RKO (cell line): ENCODE data around the gene COMTD1.

Experiments
- DNase-seq: peaks from one replicate; pipeline ENCODE4 v3.0.0-alpha.2; 2016; ENCODE audit warnings: low spot score

COMTD1 gene

GRCh38 chr10:75235375-75236177 is at the start of gene COMTD1:
Gene COMTD1 (minus strand): TSS chr10:75235957. CDS start chr10:75235928, 29 bp downstream.
- peak; percentile 93 for DNase-seq

DNA sequence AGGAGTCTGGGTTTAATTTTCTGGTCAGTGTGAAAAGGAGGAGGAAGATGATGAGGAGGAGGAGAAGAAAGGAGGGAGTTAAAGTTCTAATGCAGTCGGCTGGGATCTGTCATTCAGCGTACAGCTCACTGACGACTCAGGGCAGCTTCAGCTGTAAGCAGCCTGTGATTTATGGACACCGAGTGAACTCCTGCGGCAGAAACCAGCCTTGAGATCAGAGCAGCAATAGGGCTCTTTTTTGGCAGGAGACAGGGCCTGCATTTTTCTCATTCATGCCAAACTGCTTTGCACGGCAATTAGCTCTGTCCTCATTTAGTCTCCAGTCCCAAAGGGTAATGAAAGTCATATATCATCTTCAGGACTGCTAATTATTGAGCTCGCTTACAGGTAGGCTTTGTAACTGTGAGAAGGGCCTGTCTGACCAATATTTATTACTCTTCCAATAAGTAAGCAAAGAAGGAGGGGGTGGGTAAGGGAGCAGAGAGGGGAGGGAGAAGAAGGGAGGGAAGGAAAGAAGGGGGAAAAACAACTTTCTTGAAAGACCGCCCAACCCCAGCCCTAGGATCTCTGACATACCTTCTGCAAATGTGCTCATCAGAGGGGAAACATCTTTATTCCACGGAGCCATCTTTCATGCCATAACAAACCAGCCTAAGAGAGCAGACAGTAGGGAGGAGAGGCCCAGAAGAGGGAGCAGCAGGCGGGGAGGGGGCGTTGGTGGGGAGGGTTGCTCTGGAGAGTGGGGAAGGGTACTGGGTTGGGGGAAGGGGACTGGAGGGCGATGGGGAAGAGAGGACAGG is 48.1 kb upstream of the COMTD1 start:
- no peak for DNase-seq

DNA sequence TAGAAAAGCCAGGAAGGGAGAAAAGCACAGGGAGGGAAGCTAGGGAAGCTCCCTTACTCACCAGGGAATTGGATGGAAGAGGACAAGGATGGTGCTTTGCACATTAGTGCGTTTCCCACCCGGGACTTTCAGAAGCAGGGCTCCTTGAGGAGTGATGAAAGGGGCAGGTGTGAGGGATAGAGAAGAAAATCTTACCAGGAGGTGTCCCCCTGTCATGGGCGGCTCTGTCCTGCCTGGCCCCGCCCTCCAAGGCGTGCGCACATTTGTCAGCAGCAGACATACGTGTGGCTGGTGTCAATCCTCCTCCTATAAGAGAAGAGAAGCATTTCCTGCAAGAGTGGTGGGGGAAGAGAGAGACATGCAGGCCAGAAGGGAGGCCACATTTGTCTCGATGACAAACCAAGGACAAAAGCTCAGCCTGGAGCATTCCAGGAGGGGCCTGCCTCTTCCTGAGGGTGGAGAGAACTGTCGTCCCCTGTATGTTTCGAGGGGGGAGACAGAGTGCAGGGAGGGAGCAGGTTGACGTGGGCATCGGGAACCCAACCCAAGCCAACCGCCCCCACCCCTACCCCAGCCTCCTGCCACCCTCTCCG is 47.4 kb upstream of the COMTD1 start:
- no peak for DNase-seq

DNA sequence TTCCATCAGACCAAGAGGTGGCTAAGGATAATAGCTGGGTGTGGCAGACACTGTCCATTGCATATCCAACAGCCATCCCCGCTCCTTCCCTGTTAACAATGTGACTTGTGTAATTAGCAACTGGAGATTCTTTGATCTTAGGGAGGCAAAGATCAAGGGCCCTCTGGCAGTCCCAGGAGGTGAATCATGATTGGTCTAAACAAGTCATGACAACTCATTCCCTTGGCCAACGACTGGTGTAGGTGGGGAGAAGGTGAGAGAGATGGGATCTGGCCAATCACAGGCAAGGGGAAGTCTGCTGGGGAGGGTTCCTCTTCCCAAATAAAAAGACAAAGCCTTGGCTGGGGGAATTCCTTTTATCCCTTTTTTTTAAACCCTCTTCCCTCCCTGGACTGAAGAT is 46.2 kb upstream of the COMTD1 start:
- DNase-seq = no peak

DNA sequence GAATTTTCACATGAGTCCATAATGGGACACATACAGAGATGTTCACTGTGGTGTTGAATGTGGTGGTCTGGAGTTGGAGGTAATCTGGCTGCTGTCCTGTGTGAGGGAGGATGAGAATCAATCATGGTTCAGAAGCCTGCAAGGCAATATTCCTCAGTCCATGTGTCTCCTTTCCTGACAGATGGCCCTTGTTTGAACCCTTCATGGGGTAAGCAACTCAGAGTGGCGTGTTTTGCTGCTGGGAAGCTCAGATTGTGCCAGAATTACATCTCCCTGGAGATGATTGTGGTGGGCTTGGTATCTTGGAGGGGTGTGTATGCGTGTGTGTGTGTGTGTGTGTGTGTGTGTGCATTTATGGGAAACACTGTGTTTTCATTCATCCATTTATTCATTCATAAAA is 44.5 kb upstream of the COMTD1 start:
- no peak for DNase-seq

GRCh38 chr10:75276069-75276872 is 40.5 kb upstream of the COMTD1 start:
- DNase-seq = no peak

- DNase-seq = no peak
Observed at GRCh38 chr10:75272896-75273295, 37.1 kb upstream of the COMTD1 start.

GRCh38 chr10:75272094-75272493 is 36.3 kb upstream of the COMTD1 start:
- DNase-seq = no peak

DNA sequence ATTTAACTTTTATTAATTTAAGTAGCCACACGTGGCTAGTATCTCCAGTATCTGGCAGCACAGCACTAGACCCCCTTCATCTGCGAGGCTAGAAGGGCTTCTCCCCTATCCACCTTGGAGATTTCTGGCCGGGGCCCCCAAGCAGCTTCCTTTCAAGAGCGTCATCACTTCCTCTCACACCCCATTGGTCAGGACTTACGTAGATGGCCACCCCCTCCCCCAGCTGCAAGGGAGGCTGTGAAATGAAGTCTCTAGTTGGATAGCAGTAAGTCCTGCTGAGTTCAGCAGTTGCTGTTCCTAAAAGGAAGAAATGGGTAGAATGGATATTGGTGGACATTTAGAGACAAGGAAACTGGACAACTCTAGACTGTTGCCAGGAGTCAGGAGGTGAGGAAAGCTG is 33.8 kb upstream of the COMTD1 start:
- no peak for DNase-seq

GRCh38 chr10:75266945-75267344 is 31.2 kb upstream of the COMTD1 start:
- no peak for DNase-seq

DNA sequence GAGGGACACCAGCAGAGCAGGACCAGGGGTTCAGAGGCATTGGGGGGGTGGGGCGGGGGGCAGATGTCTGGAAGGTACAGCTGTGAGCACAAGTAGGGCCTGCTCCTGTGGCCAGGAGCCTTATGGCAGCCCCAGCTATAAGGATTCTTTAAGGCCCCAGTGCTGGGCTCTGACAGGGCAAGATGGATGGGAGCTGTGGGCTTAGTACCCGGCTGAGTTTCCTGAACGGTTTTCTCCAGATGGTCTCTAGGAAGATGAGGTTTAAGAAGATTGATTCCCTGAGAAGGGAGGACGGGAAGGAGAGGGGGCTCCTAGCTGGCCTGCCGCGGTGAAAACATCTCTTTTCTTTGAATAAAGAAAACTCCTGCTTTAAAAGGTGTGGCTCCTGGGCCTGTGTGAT is 30.1 kb upstream of the COMTD1 start:
- no peak for DNase-seq

DNA sequence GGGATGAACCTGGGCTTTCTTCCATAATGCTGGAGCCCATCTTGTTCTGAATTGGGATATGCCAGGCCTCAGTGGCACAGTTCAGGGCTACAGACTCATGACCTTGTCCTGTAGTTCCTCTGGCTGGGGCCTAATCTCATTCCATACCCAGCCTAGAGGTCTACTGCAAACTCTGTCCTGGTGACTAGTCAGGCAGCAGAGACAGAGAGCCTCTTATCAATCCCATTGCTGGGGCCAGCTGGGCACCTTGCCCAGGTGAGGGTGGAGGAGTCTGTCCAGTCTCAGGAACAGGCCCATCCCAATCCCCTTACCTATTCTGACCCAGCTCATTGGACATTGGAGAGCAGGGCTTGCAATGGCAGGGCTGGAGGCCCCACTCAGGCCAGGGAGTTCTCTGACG is 28.0 kb upstream of the COMTD1 start:
- no peak for DNase-seq

- DNase-seq = no peak
Observed at GRCh38 chr10:75261813-75262705, 26.3 kb upstream of the COMTD1 start.

DNA sequence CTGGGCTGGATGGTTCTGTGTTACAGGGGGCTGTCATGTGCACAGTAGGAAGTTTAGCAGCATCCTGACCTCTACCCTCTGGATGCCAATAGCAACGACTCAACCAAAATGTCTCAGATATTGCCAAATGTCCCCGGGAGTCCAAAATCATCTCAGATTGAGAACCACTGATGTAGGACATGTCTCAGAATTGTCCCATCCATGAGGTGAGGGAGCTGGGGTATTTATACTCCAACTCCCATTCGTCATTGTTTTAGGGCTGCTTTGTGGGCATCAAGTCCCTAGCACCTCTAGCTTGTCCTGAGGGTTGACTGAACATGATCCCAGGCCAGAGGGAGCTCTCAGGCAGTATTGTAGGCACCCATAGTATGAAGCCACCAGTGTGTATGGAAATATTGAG is 25.2 kb upstream of the COMTD1 start:
- no peak for DNase-seq

DNA sequence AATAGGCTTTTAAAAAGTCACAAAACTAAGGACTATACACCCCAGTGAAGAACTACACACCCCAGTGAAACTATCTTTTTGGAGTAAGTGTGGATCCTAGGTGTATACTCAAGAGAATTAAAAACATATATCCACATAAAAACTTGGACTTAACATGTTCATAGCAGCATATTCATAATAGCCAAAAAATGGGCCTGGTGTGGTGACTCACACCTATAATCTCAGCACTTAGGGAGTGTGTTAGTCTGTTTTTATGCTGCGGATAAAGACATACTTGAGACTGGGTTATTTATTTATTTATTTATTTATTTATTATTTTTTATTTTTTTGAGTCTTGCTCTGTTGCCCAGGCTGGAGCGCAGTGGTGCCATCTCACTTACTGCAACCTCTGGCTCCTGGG is 19.0 kb upstream of the COMTD1 start:
- DNase-seq = no peak

- DNase-seq = no peak
Observed at GRCh38 chr10:75253281-75254220, 17.8 kb upstream of the COMTD1 start.

GRCh38 chr10:75250934-75251333 is 15.2 kb upstream of the COMTD1 start:
- no peak for DNase-seq

DNA sequence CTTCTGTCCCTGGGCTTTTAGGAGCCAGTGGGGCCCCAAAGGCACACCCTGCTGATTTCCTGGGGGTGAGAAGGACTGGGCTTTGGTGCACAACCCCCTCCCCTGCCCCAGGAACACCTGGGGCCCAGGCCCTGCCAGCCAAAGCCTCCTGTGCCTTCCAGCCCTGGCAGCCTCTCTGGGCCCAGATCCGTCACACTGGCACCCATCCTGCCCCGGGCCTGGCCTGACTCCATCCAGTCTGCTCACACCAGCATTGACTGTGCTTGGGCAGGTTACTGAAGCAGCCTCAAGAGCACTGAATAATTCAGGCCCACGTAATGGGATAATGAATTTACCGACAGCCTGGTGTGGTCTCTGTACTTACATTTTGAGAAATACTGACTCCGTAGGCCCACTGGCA is 12.0 kb upstream of the COMTD1 start:
- DNase-seq = no peak

GRCh38 chr10:75246506-75246905 is 10.7 kb upstream of the COMTD1 start:
- no peak for DNase-seq
